Activated naive CD8-positive, alpha-beta T cell treated with anti-CD3 and anti-CD28 coated beads, Interleukin-2, amount 50 U/mL, for 16 hours (primary cell): Measurements from ENCODE around the gene ARHGAP15.

ENCODE experiments used
- DNase-seq: peaks from one replicate; pipeline ENCODE4 v3.0.0-alpha.2; 2020; ENCODE audit warnings: low read depth, low spot score

Gene ARHGAP15

GRCh38 chr2:143759455-143759854 is 630.2 kb downstream of the ARHGAP15 start:
- DNase-seq = no peak

GRCh38 chr2:143762176-143762928 is 633.1 kb downstream of the ARHGAP15 start:
- no peak for DNase-seq

- no peak for DNase-seq
Measured at GRCh38 chr2:143764261-143764660, 635.0 kb downstream of the ARHGAP15 start.

GRCh38 chr2:143764706-143765105 is 635.5 kb downstream of the ARHGAP15 start:
- no peak for DNase-seq

- DNase-seq = no peak
Measured at GRCh38 chr2:143768991-143769390, 639.8 kb downstream of the ARHGAP15 start.

GRCh38 chr2:143771939-143772338 is 642.7 kb downstream of the ARHGAP15 start:
- DNase-seq = no peak

GRCh38 chr2:143776526-143777297 is 647.5 kb downstream of the ARHGAP15 start:
- DNase-seq = no peak

- DNase-seq = no peak
Measured at GRCh38 chr2:143779021-143779420, 649.8 kb downstream of the ARHGAP15 start.

- no peak for DNase-seq
Measured at GRCh38 chr2:143786026-143786765, 657.0 kb downstream of the ARHGAP15 start.

- DNase-seq = no peak
Measured at GRCh38 chr2:143787674-143788073, 658.5 kb downstream of the ARHGAP15 start.

- no peak for DNase-seq
Measured at GRCh38 chr2:143792602-143793001, 663.4 kb downstream of the ARHGAP15 start.

GRCh38 chr2:143793381-143793780 is 664.2 kb downstream of the ARHGAP15 start:
- no peak for DNase-seq

- DNase-seq = no peak
Measured at GRCh38 chr2:143796051-143796450, 666.8 kb downstream of the ARHGAP15 start.

GRCh38 chr2:143801561-143801960 is 672.3 kb downstream of the ARHGAP15 start:
- no peak for DNase-seq

- DNase-seq = no peak
Measured at GRCh38 chr2:143802242-143802641, 673.0 kb downstream of the ARHGAP15 start.

- DNase-seq = no peak
Measured at GRCh38 chr2:143802871-143803650, 673.8 kb downstream of the ARHGAP15 start.

- DNase-seq = no peak
Measured at GRCh38 chr2:143803936-143804335, 674.7 kb downstream of the ARHGAP15 start.

GRCh38 chr2:143805666-143806065 is 676.4 kb downstream of the ARHGAP15 start:
- no peak for DNase-seq

- DNase-seq = no peak
Measured at GRCh38 chr2:143807192-143807591, 678.0 kb downstream of the ARHGAP15 start.

GRCh38 chr2:143807671-143808070 is 678.5 kb downstream of the ARHGAP15 start:
- no peak for DNase-seq

- DNase-seq = no peak
Measured at GRCh38 chr2:143808166-143808565, 678.9 kb downstream of the ARHGAP15 start.
